Tibial artery (tissue), 4 donors: Measurements from ENCODE around the gene AQP9.

Experiments used
- DNase-seq, 2 donors: peaks; one replicate each; pipeline ENCODE4 v3.0.0-alpha.2; 2019
- H3K27ac ChIP-seq, 2 donors: fragments of 200-600 bp; sonication (generic) in 1 of 2; 1 replicate in 1 of 2; 2 replicates in 1 of 2; pipeline ENCODE4 v1.5.1; 2018 to 2019; ENCODE audit warnings: mild to moderate bottlenecking in 1 of 2
- H3K27me3 ChIP-seq, 2 donors: fragments of 200-600 bp; sonication (generic) in 1 of 2; one replicate each; pipeline versions ENCODE4 v1.5.1 to v1.6.0; 2016 to 2019
- H3K36me3 ChIP-seq, 3 donors: fragments of 200-600 bp; sonication (generic) in 2 of 3; one replicate each; pipeline ENCODE4 v1.5.1; 2016 to 2019; ENCODE audit warnings: mild to moderate bottlenecking in 2 of 3
- H3K4me1 ChIP-seq, 4 donors: fragments of 200-600 bp; sonication (generic) in 2 of 4; 1 replicate in 3 of 4; 2 replicates in 1 of 4; pipeline ENCODE4 v1.5.1; 2016 to 2019
- H3K4me3 ChIP-seq, 2 donors: fragments of 200-600 bp; sonication (generic) in 1 of 2; 1 replicate in 1 of 2; 2 replicates in 1 of 2; pipeline ENCODE4 v1.5.1; 2018 to 2019; ENCODE audit warnings: mild to moderate bottlenecking in 2 of 2
- H3K9me3 ChIP-seq, 3 donors: fragments of 200-600 bp; sonication (generic) in 1 of 3; one replicate each; pipeline ENCODE4 v1.5.1; 2016 to 2019
- intact Hi-C: fragments of 100-400 bp; cut with DNase I; formaldehyde crosslinking; loops from one replicate; pipeline ENCODE4 v1.15.0; 2023; ENCODE audit warnings: low total_unique reads
- TF ChIP-seq, protein P1 (sequence below), 2 experiments: fragments of 200-600 bp in 1 of 2; fragments of 450-650 bp in 1 of 2; IDR thresholded peaks; one replicate each; pipeline ENCODE4 v1.5.1; 2017 to 2019; ENCODE audit warnings: antibody characterized with exemption in 2 of 2, mild to moderate bottlenecking in 1 of 2, moderate library complexity in 1 of 2

The AQP9 gene

DNA sequence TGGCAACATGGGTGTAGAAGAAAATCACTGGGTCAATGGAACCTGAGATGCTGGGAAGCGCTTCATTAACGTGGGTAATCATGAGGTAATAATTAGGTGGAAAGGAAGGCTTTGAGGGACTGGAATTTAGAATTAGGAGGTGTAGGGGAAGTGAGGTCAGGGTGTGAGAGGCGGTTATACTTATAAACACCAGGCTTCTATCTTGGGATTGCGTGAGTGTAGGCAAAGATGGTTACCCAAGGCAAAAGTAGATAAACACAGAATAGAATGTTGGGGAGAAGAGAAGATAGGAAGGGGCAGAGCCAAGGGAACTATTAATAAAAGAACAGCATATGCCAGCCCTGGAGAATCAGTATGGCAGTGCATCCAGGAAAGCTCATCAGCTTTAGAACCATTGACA, 3.3 kb upstream of the AQP9 start:
- intact Hi-C loops: no loop called here
- no peak for DNase-seq
- H3K9me3 ChIP-seq: no peaks in the 10 kb centered on the region
- H3K4me3 ChIP-seq: no peak overlapping the region
- H3K27me3 ChIP-seq: no peaks in the 10 kb centered on the region
- no peaks in the 10 kb centered on the region for H3K36me3 ChIP-seq
- TF ChIP-seq, protein P1, sequence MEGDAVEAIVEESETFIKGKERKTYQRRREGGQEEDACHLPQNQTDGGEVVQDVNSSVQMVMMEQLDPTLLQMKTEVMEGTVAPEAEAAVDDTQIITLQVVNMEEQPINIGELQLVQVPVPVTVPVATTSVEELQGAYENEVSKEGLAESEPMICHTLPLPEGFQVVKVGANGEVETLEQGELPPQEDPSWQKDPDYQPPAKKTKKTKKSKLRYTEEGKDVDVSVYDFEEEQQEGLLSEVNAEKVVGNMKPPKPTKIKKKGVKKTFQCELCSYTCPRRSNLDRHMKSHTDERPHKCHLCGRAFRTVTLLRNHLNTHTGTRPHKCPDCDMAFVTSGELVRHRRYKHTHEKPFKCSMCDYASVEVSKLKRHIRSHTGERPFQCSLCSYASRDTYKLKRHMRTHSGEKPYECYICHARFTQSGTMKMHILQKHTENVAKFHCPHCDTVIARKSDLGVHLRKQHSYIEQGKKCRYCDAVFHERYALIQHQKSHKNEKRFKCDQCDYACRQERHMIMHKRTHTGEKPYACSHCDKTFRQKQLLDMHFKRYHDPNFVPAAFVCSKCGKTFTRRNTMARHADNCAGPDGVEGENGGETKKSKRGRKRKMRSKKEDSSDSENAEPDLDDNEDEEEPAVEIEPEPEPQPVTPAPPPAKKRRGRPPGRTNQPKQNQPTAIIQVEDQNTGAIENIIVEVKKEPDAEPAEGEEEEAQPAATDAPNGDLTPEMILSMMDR (IDR thresholded peaks at IDR 0.05): no peak
- H3K27ac ChIP-seq: no peak overlapping the region
- H3K4me1 ChIP-seq: peaks cover 0 to 5% (median 0%) of the 10 kb centered on the region in 4 donors

DNA sequence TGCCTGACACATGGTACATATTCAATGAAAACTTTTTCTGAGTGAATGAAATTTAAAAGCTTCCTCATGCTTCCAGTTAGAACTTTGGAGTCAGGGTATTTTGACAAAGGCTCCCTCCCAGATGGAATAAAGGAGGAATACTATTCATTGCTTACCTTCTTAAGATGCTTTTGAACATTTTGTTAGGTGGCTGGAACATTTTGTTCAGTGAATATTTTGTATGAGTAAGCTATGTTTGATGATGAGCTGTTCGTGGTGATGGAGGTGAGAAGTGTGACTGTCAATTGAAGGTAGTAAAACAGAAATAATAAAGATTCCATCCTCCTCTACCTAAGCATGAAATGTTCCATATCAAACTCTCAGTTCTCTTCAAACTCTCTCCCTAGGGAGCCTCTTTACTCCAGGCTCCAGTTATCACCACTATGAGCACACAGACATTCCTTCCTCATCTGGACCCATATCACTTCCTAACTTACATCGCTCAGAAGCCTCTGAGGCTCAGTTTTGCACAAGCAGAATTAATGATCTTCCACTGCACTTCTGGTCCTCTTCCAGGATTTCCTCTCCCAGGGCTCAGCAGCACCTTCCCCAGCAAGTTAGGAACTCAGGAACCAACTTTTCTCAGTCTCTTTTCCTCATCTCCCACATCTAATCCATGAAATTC, 2.5 kb upstream of the AQP9 start:
- intact Hi-C loops: no loop called here
- Histone ChIP-seq H3K4me3 (no peak overlapping the region), H3K27me3 (no peaks in the 10 kb centered on the region), H3K36me3 (no peaks in the 10 kb centered on the region), H3K27ac (no peak overlapping the region), H3K4me1 (peaks cover 0 to 5% (median 0%) of the 10 kb centered on the region in 4 donors), H3K9me3 (no peaks in the 10 kb centered on the region)
- TF ChIP-seq, protein P1 (IDR thresholded peaks at IDR 0.05): no peak
- no peak for DNase-seq

DNA sequence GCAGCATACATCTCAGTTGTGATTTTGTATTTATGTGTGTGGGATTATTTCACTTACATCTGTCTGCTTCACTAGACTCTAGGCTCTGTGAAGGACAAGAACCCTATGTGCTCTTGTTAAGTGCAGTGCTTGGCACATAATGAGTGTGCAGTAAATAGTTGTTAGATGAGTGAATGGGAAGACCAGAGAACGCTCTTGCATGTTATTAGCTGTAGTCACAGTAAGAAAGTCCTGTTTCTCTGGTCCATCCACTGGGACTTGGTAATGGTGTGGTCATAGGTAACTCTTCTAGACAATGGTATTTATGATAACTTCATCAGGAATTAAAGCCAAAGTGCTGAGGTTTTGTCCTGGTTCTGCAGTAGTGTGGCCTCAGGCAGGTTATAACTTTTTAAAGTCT, 1.4 kb upstream of the AQP9 start:
- no peaks in the 10 kb centered on the region for H3K27me3 ChIP-seq
- H3K27ac ChIP-seq: no peak overlapping the region
- TF ChIP-seq, protein P1 (IDR thresholded peaks at IDR 0.05): no peak
- intact Hi-C loops: no loop called here
- no peak overlapping the region for H3K4me3 ChIP-seq
- no peaks in the 10 kb centered on the region for H3K9me3 ChIP-seq
- H3K36me3 ChIP-seq: no peaks in the 10 kb centered on the region
- peaks cover 0 to 5% (median 0%) of the 10 kb centered on the region in 4 donors for H3K4me1 ChIP-seq
- no peak for DNase-seq

DNA sequence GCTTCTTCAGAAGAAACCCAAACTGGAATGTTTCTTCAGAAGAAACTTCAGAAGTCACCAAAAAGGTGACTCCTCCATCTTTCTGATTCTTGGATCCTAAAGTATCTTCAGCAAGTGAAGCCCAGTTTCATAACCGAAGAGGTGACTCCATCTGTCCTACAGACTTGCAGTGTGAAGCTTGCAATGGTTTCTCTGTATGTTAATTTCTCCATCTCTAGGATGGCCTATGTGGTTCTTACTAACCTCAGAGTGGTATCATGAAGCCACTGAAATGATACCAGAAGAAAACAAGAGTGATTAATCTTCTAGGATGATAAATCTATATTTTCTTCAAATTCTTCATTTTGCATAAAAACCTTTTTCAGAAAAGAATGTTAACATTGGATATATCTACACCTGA, 495 bp upstream of the AQP9 start:
- TF ChIP-seq, protein P1 (IDR thresholded peaks at IDR 0.05): no peak
- intact Hi-C loops: no loop called here
- Histone ChIP-seq H3K9me3 (no peaks in the 10 kb centered on the region), H3K27me3 (no peaks in the 10 kb centered on the region), H3K4me3 (no peak overlapping the region), H3K27ac (no peak overlapping the region), H3K36me3 (no peaks in the 10 kb centered on the region), H3K4me1 (peaks cover 0 to 5% (median 0%) of the 10 kb centered on the region in 4 donors)
- DNase-seq: no peak

DNA sequence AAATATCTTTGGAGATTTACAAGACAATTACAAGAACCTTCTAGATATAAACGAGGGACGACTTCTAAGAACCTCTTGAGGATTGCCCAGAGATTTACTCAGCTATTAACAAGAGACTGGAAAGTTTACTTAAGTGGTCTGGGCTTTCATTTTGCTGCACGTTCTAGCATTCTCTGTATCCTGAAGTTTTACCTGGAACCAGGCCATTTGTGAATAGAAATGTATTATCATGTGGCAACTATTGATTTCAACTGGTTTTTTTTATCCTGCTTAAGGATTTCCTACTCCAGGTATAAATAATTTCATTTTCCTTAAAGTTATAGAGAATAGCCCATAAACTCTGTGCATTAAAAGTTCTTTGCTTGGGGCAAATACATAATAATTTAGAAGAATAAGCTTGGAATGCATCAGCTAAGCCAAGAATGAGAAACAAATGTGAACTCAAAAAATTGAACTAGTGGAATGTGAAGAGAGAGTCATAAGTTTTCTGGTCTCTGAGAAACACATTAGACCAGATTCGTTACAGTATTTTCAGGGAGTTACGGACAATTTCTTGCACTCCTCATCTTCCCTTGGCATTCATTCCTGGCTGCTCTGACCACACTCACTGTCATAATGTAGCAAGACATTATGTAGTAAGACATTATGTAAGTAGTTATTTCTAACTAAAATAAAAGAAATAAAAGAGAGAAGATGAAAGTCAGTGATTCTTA, 1.3 kb downstream of the AQP9 start:
- H3K27me3 ChIP-seq: no peaks in the 10 kb centered on the region
- peak in 1 of 2 donors; percentile 24 for DNase-seq
- H3K4me1 ChIP-seq: peaks cover 0 to 5% (median 0%) of the 10 kb centered on the region in 4 donors
- TF ChIP-seq, protein P1 (IDR thresholded peaks at IDR 0.05): no peak
- intact Hi-C loops: no loop called here
- no peaks in the 10 kb centered on the region for H3K36me3 ChIP-seq
- H3K9me3 ChIP-seq: no peaks in the 10 kb centered on the region
- H3K27ac ChIP-seq: no peak overlapping the region
- H3K4me3 ChIP-seq: no peak overlapping the region
